Stimulated activated CD4-positive, alpha-beta T cell treated with anti-CD3 and anti-CD28 coated beads, Interleukin-1b, Interleukin-23, amount 100 ng/mL, for 1 hour (primary cell): ENCODE measurements around the gene APOA1.

Experiments used
- DNase-seq, 2 donors: peaks; one replicate each; pipeline ENCODE4 v3.0.0-alpha.2; 2020; ENCODE audit warnings: low read depth in 2 of 2

Gene APOA1

GRCh38 chr11:116788975-116789374 is 48.4 kb downstream of the APOA1 start:
- no peak for DNase-seq

- DNase-seq: no peak
Measured at GRCh38 chr11:116788534-116788933, 48.9 kb downstream of the APOA1 start.

GRCh38 chr11:116787786-116788486 is 49.5 kb downstream of the APOA1 start, which contains the start of gene ZPR1:
Gene ZPR1, minus strand, starts transcription at chr11:116788023. Its CDS starts 33 bp downstream, at chr11:116787990.
- DNase-seq: peak; percentile 58 to 70

GRCh38 chr11:116787436-116787785 is 50.0 kb downstream of the APOA1 start:
- no peak for DNase-seq

GRCh38 chr11:116786966-116787365 is 50.5 kb downstream of the APOA1 start:
- DNase-seq: no peak

GRCh38 chr11:116786326-116786725 is 51.1 kb downstream of the APOA1 start:
- DNase-seq: no peak
